ENCODE measurements around the gene SEPTIN11. TPM values are rescaled to one million over a fixed set of nuclear protein-coding genes. Genes with fewer than 3 reads are reported as not detected.

Gene SEPTIN11
- total and polyA plus RNA-seq, 9 of the 15 experiments (the other 6 are each of a cell fraction or from before 2014, with no cell fraction given) = 25.7 to 142 (median 84.3) TPM

GRCh38 chr4:76948443-76949275 is 893 bp upstream of the SEPTIN11 start (continued):
- peak; percentile 76 for TF ChIP-seq ZBTB33 (CRISPR knock-in tag; IDR thresholded peaks at IDR 0.05)
- TF ChIP-seq NRF1 (conservative IDR thresholded peaks at IDR 0.05 in 1 of 2, IDR thresholded peaks at IDR 0.05 in 1 of 2) = peak; percentile 48 to 54; a peak in 3 of 4 replicates
- no peak for TF ChIP-seq CEBPG (CRISPR knock-in tag; IDR thresholded peaks at IDR 0.05)
- no peak for TF ChIP-seq CEBPG (tag; conservative IDR thresholded peaks at IDR 0.05 in 1 of 2, IDR thresholded peaks at IDR 0.05 in 1 of 2)
- peak; percentile 62 for TF ChIP-seq BHLHE40 (IDR thresholded peaks at IDR 0.05; ENCODE audit: low read length)
- no peak for TF ChIP-seq KAT2B (IDR thresholded peaks at IDR 0.05; ENCODE audit: low read depth, low read length)
- no peak for TF ChIP-seq FOXA1 (IDR thresholded peaks at IDR 0.05; ENCODE audit: borderline replicate concordance)
- peak in 1 of 2 experiments; percentile 71; a peak in 2 of 4 replicates for TF ChIP-seq ZNF639 (CRISPR knock-in tag; conservative IDR thresholded peaks at IDR 0.05 in 1 of 2, IDR thresholded peaks at IDR 0.05 in 1 of 2)
- TF ChIP-seq LEF1 (IDR thresholded peaks at IDR 0.05) = no peak
- TF ChIP-seq HDAC1 (IDR thresholded peaks at IDR 0.05) = peak in 1 of 2 experiments; percentile 84; a peak in 2 of 4 replicates
- no peak for TF ChIP-seq MEIS2 (IDR thresholded peaks at IDR 0.05; ENCODE audit: partially characterized antibody)
- no peak; a peak in 2 of 3 replicates for TF ChIP-seq CBX3 (IDR thresholded peaks at IDR 0.05; ENCODE audit: borderline replicate concordance in 1 of 2, low read length in 2 of 2)
- no peak for TF ChIP-seq DDX20 (tag; IDR thresholded peaks at IDR 0.05; ENCODE audit: low read depth)
- peak; percentile 86 for TF ChIP-seq MAX (CRISPR knock-in tag; IDR thresholded peaks at IDR 0.05)
- TF ChIP-seq SAP30 (IDR thresholded peaks at IDR 0.05; ENCODE audit: borderline replicate concordance, insufficient read depth, low read depth, low read length, poor library complexity, severe bottlenecking) = peak; percentile 76
- TF ChIP-seq CBX2 (IDR thresholded peaks at IDR 0.05; ENCODE audit: insufficient read depth, low read length, poor library complexity, severe bottlenecking) = no peak
- TF ChIP-seq CC2D1A (IDR thresholded peaks at IDR 0.05) = peak; percentile 97
- TF ChIP-seq HNRNPK (IDR thresholded peaks at IDR 0.05; ENCODE audit: low read depth, low read length, poor library complexity, severe bottlenecking) = no peak
- TF ChIP-seq L3MBTL2 (IDR thresholded peaks at IDR 0.05) = peak; percentile 96
- no peak for TF ChIP-seq ZNF274 (IDR thresholded peaks at IDR 0.05; ENCODE audit: borderline replicate concordance, low read depth, low read length)
- no peak for TF ChIP-seq GTF2B (IDR thresholded peaks at IDR 0.05; ENCODE audit: extremely low read depth, insufficient read length)
- TF ChIP-seq KDM4B (IDR thresholded peaks at IDR 0.05; ENCODE audit: borderline replicate concordance in 2 of 2, low read depth in 1 of 2) = peak in 1 of 2 experiments; percentile 73; a peak in 1 of 4 replicates
